Measurements from ENCODE around the gene OR5AR1. TPM values are rescaled to one million over a fixed set of nuclear protein-coding genes. Genes with fewer than 3 reads are reported as not detected.

Gene OR5AR1
- total RNA-seq, 1 donor from 2014 or later: not detected

Other genes with a start within 250 kb of the OR5AR1 start
- not detected in 2 replicates for gene OR5M3, start 190.3 kb upstream of the OR5AR1 start, total RNA-seq
- not detected in 2 replicates for gene OR5M8, start 172.3 kb upstream of the OR5AR1 start, total RNA-seq
- not detected in 2 replicates for gene OR5M11, start 120.4 kb upstream of the OR5AR1 start, total RNA-seq
- gene OR5M10, start 86.0 kb upstream of the OR5AR1 start, total RNA-seq: not detected in 2 replicates
- gene OR5M1, start 48.8 kb upstream of the OR5AR1 start, total RNA-seq: not detected in 2 replicates
- not detected in 2 replicates for gene OR5AP2, start 21.2 kb upstream of the OR5AR1 start, total RNA-seq
- not detected in 2 replicates for gene OR9G1, start 35.4 kb downstream of the OR5AR1 start, total RNA-seq
- gene OR9G4, start 85.0 kb downstream of the OR5AR1 start, total RNA-seq: not detected in 2 replicates